ENCODE measurements around the gene HLA-A.

- TF ChIP-seq CTCF (IDR thresholded peaks at IDR 0.05) = no peak
- TF ChIP-seq POLR2A (IDR thresholded peaks at IDR 0.05; ENCODE audit: low read depth) = no peak
- TF ChIP-seq EP300 (IDR thresholded peaks at IDR 0.05) = no peak
Observed at GRCh38 chr6:29981211-29981812, 39.0 kb downstream of the HLA-A start.

Data from esophagus muscularis mucosa (tissue), 4 donors.